Neural cell (in vitro differentiated cells): Measurements from ENCODE around the gene PAAF1. TPM values are rescaled to one million over a fixed set of nuclear protein-coding genes. Genes with fewer than 3 reads are reported as not detected.

Experiments
- H2AFZ ChIP-seq: fragments of 200-600, 300-800 bp; sonication (generic), shearing (Covaris generic); 2 replicates; pipeline ENCODE4 v1.6.0; 2014; ENCODE audit warnings: low read depth, mild to moderate bottlenecking, antibody characterized with exemption, low read length, moderate library complexity
- H3F3A ChIP-seq: fragments of 200-600 bp; shearing (Covaris generic); 2 replicates; pipeline ENCODE4 v1.6.1; 2016; ENCODE audit warnings: mild to moderate bottlenecking, moderate library complexity, mixed read lengths, antibody characterized with exemption, low read length; ENCODE audit not compliant: insufficient read depth, poor library complexity, severe bottlenecking
- H3K27ac ChIP-seq: fragments of 200-600, 300-800 bp; sonication (generic), shearing (Covaris generic); 2 replicates; pipeline ENCODE4 v1.5.1; 2014; ENCODE audit warnings: mild to moderate bottlenecking, low read length, moderate library complexity
- H3K27me3 ChIP-seq: fragments of 300-800, 200-600 bp; sonication (generic), shearing (Covaris generic); 2 replicates; pipeline ENCODE4 v1.6.0; 2014; ENCODE audit warnings: mild to moderate bottlenecking, low read depth, low read length, moderate library complexity; ENCODE audit not compliant: insufficient read depth
- H3K36me3 ChIP-seq: fragments of 300-800, 200-600 bp; sonication (generic), shearing (Covaris generic); 2 replicates; pipeline ENCODE4 v1.5.1; 2014; ENCODE audit warnings: mild to moderate bottlenecking, antibody characterized with exemption, low read length, moderate library complexity; ENCODE audit not compliant: insufficient read depth
- H3K4me2 ChIP-seq: fragments of 300-800, 200-600 bp; sonication (generic), shearing (Covaris generic); 2 replicates; pipeline ENCODE4 v1.6.0; 2014; ENCODE audit warnings: mild to moderate bottlenecking, low read length
- H3K4me3 ChIP-seq: fragments of 300-800, 200-600 bp; sonication (generic), shearing (Covaris generic); 2 replicates; pipeline ENCODE4 v1.5.1; 2014; ENCODE audit warnings: mild to moderate bottlenecking, low read length, moderate library complexity
- H3K79me2 ChIP-seq: fragments of 200-600 bp; shearing (Covaris generic); replicated peaks from 2 replicates; pipeline ENCODE4 v1.6.0; 2014; ENCODE audit warnings: mild to moderate bottlenecking, low read length, moderate library complexity; ENCODE audit not compliant: insufficient read depth
- H3K9ac ChIP-seq: fragments of 300-800, 200-600 bp; sonication (generic), shearing (Covaris generic); 2 replicates; pipeline ENCODE4 v1.6.1; 2016; ENCODE audit warnings: mild to moderate bottlenecking, low read length, mixed read lengths
- H3K9me2 ChIP-seq: fragments of 200-600 bp; shearing (Covaris generic); 2 replicates; pipeline ENCODE4 v1.6.1; 2016; ENCODE audit warnings: mild to moderate bottlenecking, low read length, mixed read lengths; ENCODE audit not compliant: insufficient read depth
- H3K9me3 ChIP-seq: fragments of 200-600, 300-800 bp; sonication (generic), shearing (Covaris generic); 2 replicates; pipeline ENCODE4 v1.6.1; 2016; ENCODE audit warnings: mild to moderate bottlenecking, mixed run types, low read length, moderate library complexity, mixed read lengths
- H4K20me1 ChIP-seq: fragments of 200-600 bp; shearing (Covaris generic); 2 replicates; pipeline ENCODE4 v1.6.1; 2016; ENCODE audit warnings: mild to moderate bottlenecking, mixed run types; ENCODE audit not compliant: insufficient read depth
- EP300 ChIP-seq: fragments of 450-650 bp; conservative IDR thresholded peaks from 2 replicates; pipeline ENCODE4 v1.6.1; 2014; ENCODE audit warnings: antibody characterized with exemption, mild to moderate bottlenecking, moderate library complexity; ENCODE audit not compliant: poor library complexity, severe bottlenecking
- EZH2 ChIP-seq: fragments of 200-600, 300-800 bp; shearing (Covaris generic), sonication (generic); IDR thresholded peaks from 2 replicates; pipeline ENCODE4 v1.6.1; 2014; ENCODE audit warnings: antibody characterized with exemption, low read length, borderline replicate concordance, mild to moderate bottlenecking; ENCODE audit not compliant: insufficient read depth, poor library complexity, severe bottlenecking
- MXI1 ChIP-seq: fragments of 450-650 bp; conservative IDR thresholded peaks from 2 replicates; pipeline ENCODE4 v1.6.1; 2014; ENCODE audit warnings: antibody characterized with exemption, mild to moderate bottlenecking; ENCODE audit not compliant: poor library complexity, severe bottlenecking
- POLR2AphosphoS5 ChIP-seq: IDR thresholded peaks from 2 replicates; pipeline ENCODE4 v1.6.1; 2012
- RAD21 ChIP-seq: fragments of 450-650 bp; conservative IDR thresholded peaks from 2 replicates; pipeline ENCODE4 v1.6.1; 2014; ENCODE audit warnings: antibody characterized with exemption, mild to moderate bottlenecking, moderate library complexity
- SMC3 ChIP-seq: fragments of 450-650 bp; conservative IDR thresholded peaks from 2 replicates; pipeline ENCODE4 v1.6.1; 2014; ENCODE audit warnings: antibody characterized with exemption, mild to moderate bottlenecking, moderate library complexity; ENCODE audit not compliant: poor library complexity
- TAF1 ChIP-seq: IDR thresholded peaks from 2 replicates; pipeline ENCODE4 v1.6.1; 2012; ENCODE audit warnings: low read depth
- polyA plus RNA-seq: library from polyadenylated mRNA; depleted of rRNA; stranded (reverse); fragments of >200 nt; gene quantifications from 2 replicates; pipeline ENCODE4 v1.2.3, GENCODE V29; 2014
- TF ChIP-seq, protein P1 (sequence below): IDR thresholded peaks from 2 replicates; pipeline ENCODE4 v1.6.1; 2012; ENCODE audit warnings: borderline replicate concordance
- TF ChIP-seq, protein P2 (sequence below): fragments of 450-650 bp; IDR thresholded peaks from 2 replicates; pipeline ENCODE4 v1.5.1; 2014; ENCODE audit warnings: antibody characterized with exemption, mild to moderate bottlenecking, moderate library complexity; ENCODE audit not compliant: poor library complexity, severe bottlenecking

The PAAF1 gene
- polyA plus RNA-seq, 1 donor from 2014 or later = 80.3 TPM

DNA sequence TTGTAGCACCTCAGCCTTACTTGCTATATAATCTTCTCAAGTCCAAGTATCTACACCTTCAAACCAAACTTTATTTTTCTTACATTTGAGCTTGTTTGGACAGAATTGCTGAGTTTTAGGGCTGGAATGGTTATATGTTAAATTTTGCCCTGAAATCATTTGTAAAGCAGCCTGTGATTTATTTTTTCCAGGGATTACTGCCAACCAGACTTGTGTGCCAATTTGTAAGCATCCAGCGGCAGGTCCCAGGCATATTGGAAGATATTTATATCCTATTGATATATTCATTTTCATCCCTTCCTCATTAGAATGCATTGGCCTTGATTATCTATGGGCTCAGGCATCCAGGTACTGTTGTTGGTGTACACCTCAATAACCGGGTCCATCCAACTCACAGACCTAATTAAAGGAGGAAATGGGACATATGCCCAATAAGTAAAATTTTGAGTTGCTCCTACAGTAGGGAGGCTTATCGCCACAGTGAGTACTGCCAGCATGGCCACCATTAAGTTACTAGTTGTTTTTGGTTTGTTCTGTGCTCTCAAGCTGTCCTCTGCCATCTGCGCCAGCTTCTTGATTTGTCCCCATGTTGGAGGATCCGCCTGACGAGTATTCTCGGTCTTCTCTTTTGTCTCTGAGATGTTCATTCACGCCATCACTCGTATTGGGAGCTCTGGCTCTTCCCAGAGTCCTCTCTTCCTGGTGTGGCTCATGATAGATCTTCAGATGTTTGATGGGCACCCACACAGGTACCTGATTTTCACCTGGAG is 64.2 kb downstream of the PAAF1 start:
- TF ChIP-seq RAD21 (no peak), TAF1 (no peak), SMC3 (no peak), EZH2 (no peak), EP300 (no peak), POLR2AphosphoS5 (no peak), MXI1 (no peak)
- TF ChIP-seq, protein P1, sequence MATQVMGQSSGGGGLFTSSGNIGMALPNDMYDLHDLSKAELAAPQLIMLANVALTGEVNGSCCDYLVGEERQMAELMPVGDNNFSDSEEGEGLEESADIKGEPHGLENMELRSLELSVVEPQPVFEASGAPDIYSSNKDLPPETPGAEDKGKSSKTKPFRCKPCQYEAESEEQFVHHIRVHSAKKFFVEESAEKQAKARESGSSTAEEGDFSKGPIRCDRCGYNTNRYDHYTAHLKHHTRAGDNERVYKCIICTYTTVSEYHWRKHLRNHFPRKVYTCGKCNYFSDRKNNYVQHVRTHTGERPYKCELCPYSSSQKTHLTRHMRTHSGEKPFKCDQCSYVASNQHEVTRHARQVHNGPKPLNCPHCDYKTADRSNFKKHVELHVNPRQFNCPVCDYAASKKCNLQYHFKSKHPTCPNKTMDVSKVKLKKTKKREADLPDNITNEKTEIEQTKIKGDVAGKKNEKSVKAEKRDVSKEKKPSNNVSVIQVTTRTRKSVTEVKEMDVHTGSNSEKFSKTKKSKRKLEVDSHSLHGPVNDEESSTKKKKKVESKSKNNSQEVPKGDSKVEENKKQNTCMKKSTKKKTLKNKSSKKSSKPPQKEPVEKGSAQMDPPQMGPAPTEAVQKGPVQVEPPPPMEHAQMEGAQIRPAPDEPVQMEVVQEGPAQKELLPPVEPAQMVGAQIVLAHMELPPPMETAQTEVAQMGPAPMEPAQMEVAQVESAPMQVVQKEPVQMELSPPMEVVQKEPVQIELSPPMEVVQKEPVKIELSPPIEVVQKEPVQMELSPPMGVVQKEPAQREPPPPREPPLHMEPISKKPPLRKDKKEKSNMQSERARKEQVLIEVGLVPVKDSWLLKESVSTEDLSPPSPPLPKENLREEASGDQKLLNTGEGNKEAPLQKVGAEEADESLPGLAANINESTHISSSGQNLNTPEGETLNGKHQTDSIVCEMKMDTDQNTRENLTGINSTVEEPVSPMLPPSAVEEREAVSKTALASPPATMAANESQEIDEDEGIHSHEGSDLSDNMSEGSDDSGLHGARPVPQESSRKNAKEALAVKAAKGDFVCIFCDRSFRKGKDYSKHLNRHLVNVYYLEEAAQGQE = no peak
- TF ChIP-seq, protein P2, sequence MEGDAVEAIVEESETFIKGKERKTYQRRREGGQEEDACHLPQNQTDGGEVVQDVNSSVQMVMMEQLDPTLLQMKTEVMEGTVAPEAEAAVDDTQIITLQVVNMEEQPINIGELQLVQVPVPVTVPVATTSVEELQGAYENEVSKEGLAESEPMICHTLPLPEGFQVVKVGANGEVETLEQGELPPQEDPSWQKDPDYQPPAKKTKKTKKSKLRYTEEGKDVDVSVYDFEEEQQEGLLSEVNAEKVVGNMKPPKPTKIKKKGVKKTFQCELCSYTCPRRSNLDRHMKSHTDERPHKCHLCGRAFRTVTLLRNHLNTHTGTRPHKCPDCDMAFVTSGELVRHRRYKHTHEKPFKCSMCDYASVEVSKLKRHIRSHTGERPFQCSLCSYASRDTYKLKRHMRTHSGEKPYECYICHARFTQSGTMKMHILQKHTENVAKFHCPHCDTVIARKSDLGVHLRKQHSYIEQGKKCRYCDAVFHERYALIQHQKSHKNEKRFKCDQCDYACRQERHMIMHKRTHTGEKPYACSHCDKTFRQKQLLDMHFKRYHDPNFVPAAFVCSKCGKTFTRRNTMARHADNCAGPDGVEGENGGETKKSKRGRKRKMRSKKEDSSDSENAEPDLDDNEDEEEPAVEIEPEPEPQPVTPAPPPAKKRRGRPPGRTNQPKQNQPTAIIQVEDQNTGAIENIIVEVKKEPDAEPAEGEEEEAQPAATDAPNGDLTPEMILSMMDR = no peak

DNA sequence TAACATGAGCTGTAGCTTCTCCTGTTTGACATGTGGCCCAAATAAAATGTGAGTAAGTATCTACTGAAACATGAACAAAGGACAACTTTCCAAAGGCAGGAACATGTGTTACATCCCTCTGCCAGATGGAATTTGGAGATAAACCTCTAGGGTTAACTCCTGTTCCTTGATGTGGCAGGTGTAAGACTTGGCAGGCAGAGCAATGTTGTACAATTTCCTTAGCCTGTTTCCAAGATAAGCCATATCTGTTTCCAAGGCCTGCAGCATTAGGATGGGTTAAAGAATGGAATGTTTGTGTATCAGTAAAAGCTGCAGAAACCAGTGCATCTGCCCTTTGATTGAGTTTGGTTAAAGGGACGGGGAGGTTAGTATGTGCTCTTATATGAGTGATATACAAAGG is 65.2 kb downstream of the PAAF1 start:
- no peak for TF ChIP-seq POLR2AphosphoS5
- no peak for TF ChIP-seq EP300
- TF ChIP-seq RAD21 = no peak
- TF ChIP-seq TAF1 = no peak
- TF ChIP-seq EZH2 = no peak
- TF ChIP-seq, protein P1 = no peak
- TF ChIP-seq SMC3 = no peak
- no peak for TF ChIP-seq MXI1
- TF ChIP-seq, protein P2 = no peak
- no peaks in the 10 kb centered on the region for H3K79me2 ChIP-seq
- no peak overlapping the region for H3K4me3 ChIP-seq
- peaks cover 4% of the 10 kb centered on the region for H3K36me3 ChIP-seq
- no peaks in the 10 kb centered on the region for H3K27me3 ChIP-seq
- H3K9me3 ChIP-seq = no peaks in the 10 kb centered on the region
- no peaks in the 10 kb centered on the region for H4K20me1 ChIP-seq
- H2AFZ ChIP-seq = no peak overlapping the region
- H3K4me2 ChIP-seq = no peak overlapping the region
- H3K27ac ChIP-seq = no peak overlapping the region
- H3K9ac ChIP-seq = no peak overlapping the region
- H3F3A ChIP-seq = no peaks in the 10 kb centered on the region
- no peaks in the 10 kb centered on the region for H3K9me2 ChIP-seq

More for the DNA sequence above, 64.2 kb downstream of the PAAF1 start:
- Histone ChIP-seq H4K20me1 (no peaks in the 10 kb centered on the region), H3K36me3 (peaks cover 4% of the 10 kb centered on the region), H3K4me2 (no peak overlapping the region), H3K9me3 (no peaks in the 10 kb centered on the region), H3K4me3 (no peak overlapping the region), H3F3A (no peaks in the 10 kb centered on the region), H2AFZ (no peak overlapping the region), H3K9me2 (no peaks in the 10 kb centered on the region), H3K27me3 (no peaks in the 10 kb centered on the region), H3K9ac (no peak overlapping the region), H3K27ac (no peak overlapping the region), H3K79me2 (no peaks in the 10 kb centered on the region)
